Endothelial cell of umbilical vein (primary cell): ENCODE results near the gene IP6K2. TPM values are rescaled to one million over a fixed set of nuclear protein-coding genes. Genes with fewer than 3 reads are reported as not detected.

Source experiments
- BruUV-seq: library from RNA; stranded (reverse); fragments of 400-500 nt; replicated peaks from 2 replicates; lab custom pipeline; 2021; lab: Mats Ljungman, UMichigan
- CTCF ChIA-PET: fragments of 300-600, 350-600 bp; sonication (Branson Sonifier 250); formaldehyde crosslinking; loops from one replicate; lab custom pipeline; 2021; ENCODE audit warnings: antibody characterized with exemption, inconsistent platforms; lab: Charles Lee
- POLR2A ChIA-PET: fragments of 300-600, 350-600 bp; sonication (Branson Sonifier 250); formaldehyde crosslinking; loops from one replicate; lab custom pipeline; 2021; ENCODE audit warnings: antibody characterized with exemption, inconsistent platforms; lab: Charles Lee
- DNase-seq: peaks from one replicate; pipeline ENCODE4 v3.0.0-alpha.2; 2011; ENCODE audit warnings: low read depth, low spot score
- FAIRE-seq: peaks from 2 replicates; lab custom pipeline; 2011; peaks lifted over from hg19 to GRCh38; lab: Jason Lieb, UNC
- H2AFZ ChIP-seq: 2 replicates; pipeline ENCODE4 v1.6.0; 2012; ENCODE audit warnings: low read depth, low read length, control low read depth, inconsistent platforms
- H3K27ac ChIP-seq: 2 replicates; pipeline ENCODE4 v1.5.1; 2011; ENCODE audit warnings: low read depth, mild to moderate bottlenecking, control low read depth, low read length, moderate library complexity; ENCODE audit not compliant: insufficient read depth
- H3K27me3 ChIP-seq, 2 experiments: 2 replicates each; pipeline versions ENCODE4 v1.6.0 to v1.6.1; 2011; ENCODE audit warnings: low read length in 2 of 2, mixed read lengths in 1 of 2; ENCODE audit not compliant: control insufficient read depth in 2 of 2, insufficient read depth in 2 of 2
- H3K36me3 ChIP-seq, 2 experiments: 2 replicates in 1 of 2; 3 replicates in 1 of 2; pipeline ENCODE4 v1.5.1; 2011; ENCODE audit warnings: low read length in 2 of 2, mild to moderate bottlenecking in 1 of 2, moderate library complexity in 1 of 2; ENCODE audit not compliant: control insufficient read depth in 2 of 2, insufficient read depth in 2 of 2; ENCODE audit errors: extremely low read depth in 1 of 2
- H3K4me1 ChIP-seq: 3 replicates; pipeline ENCODE4 v1.5.1; 2011; ENCODE audit warnings: mild to moderate bottlenecking, low read length; ENCODE audit not compliant: control insufficient read depth, insufficient read depth; ENCODE audit errors: extremely low read depth
- H3K4me2 ChIP-seq: 2 replicates; pipeline ENCODE4 v1.6.1; 2011; ENCODE audit warnings: low read length, control low read depth, mixed read lengths; ENCODE audit not compliant: insufficient read depth
- H3K4me3 ChIP-seq, 3 experiments: fragments of 200-600 bp in 1 of 3; sonication (generic), shearing (Covaris generic) in 1 of 3; replicated peaks in 1 of 3; 2 replicates each; pipeline ENCODE4 v1.5.1; 2011 to 2016; ENCODE audit warnings: control low read depth in 3 of 3, low read length in 3 of 3, mild to moderate bottlenecking in 2 of 3, inconsistent platforms in 1 of 3, low read depth in 1 of 3, moderate library complexity in 1 of 3; ENCODE audit not compliant: insufficient read depth in 1 of 3
- H3K79me2 ChIP-seq: 2 replicates; pipeline ENCODE4 v1.6.0; 2012; ENCODE audit warnings: low read length, inconsistent platforms; ENCODE audit not compliant: control insufficient read depth, insufficient read depth
- H3K9ac ChIP-seq: replicated peaks from 2 replicates; pipeline ENCODE3; 2011; ENCODE audit warnings: low read length, control low read depth; ENCODE audit not compliant: insufficient read depth; ENCODE audit errors: extremely low read depth
- H3K9me1 ChIP-seq: replicated peaks from 3 replicates; pipeline ENCODE4 v1.6.0; 2011; ENCODE audit warnings: mild to moderate bottlenecking, low read length; ENCODE audit not compliant: control insufficient read depth, insufficient read depth; ENCODE audit errors: extremely low read depth
- H3K9me3 ChIP-seq: replicated peaks from 2 replicates; pipeline ENCODE4 v1.5.1; 2012; ENCODE audit warnings: low read length, inconsistent platforms; ENCODE audit not compliant: control insufficient read depth, insufficient read depth
- H4K20me1 ChIP-seq: replicated peaks from 2 replicates; pipeline ENCODE3; 2011; ENCODE audit warnings: mild to moderate bottlenecking, low read length; ENCODE audit not compliant: control insufficient read depth, insufficient read depth; ENCODE audit errors: extremely low read depth
- EZH2 ChIP-seq: IDR thresholded peaks from 2 replicates; pipeline ENCODE4 v1.6.1; 2012; ENCODE audit warnings: borderline replicate concordance, low read depth, mild to moderate bottlenecking, moderate library complexity, low read length, inconsistent platforms; ENCODE audit not compliant: severe bottlenecking
- FOS ChIP-seq: IDR thresholded peaks from 2 replicates; pipeline ENCODE4 v1.6.1; 2011; ENCODE audit warnings: mild to moderate bottlenecking, low read length, moderate library complexity, borderline replicate concordance; ENCODE audit not compliant: insufficient read depth
- GATA2 ChIP-seq: IDR thresholded peaks from 2 replicates; pipeline ENCODE4 v1.7.0; 2011; ENCODE audit warnings: low read depth, mild to moderate bottlenecking, moderate library complexity, mixed read lengths, low read length; ENCODE audit not compliant: insufficient read length, insufficient read depth
- JUN ChIP-seq: IDR thresholded peaks from 2 replicates; pipeline ENCODE4 v1.6.1; 2011; ENCODE audit warnings: borderline replicate concordance, low read depth; ENCODE audit not compliant: insufficient read length, insufficient read depth
- MYC ChIP-seq: IDR thresholded peaks from one replicate; pipeline ENCODE4 v1.6.1; 2011; ENCODE audit warnings: mild to moderate bottlenecking, low read depth, low read length
- POLR2A ChIP-seq: IDR thresholded peaks from 2 replicates; pipeline ENCODE4 v1.6.1; 2012; ENCODE audit warnings: low read depth, mild to moderate bottlenecking, control low read depth, low read length
- POLR2AphosphoS5 ChIP-seq: IDR thresholded peaks from 2 replicates; pipeline ENCODE4 v1.6.1; 2012; ENCODE audit warnings: low read depth, mild to moderate bottlenecking, control low read depth, low read length, moderate library complexity; ENCODE audit not compliant: insufficient read depth
- dilution Hi-C: fragments of 300-500 bp; cut with MboI; formaldehyde crosslinking; loops from one replicate; pipeline ENCODE4 v1.15.0; 2019; ENCODE audit warnings: low sequenced_read_pairs; ENCODE audit not compliant: extremely low pct_ligation_motif_present
- intact Hi-C: fragments of 100-400 bp; cut with micrococcal nuclease; formaldehyde crosslinking; loops from one replicate; pipeline ENCODE4 v1.10.0; 2022
- polyA plus RNA-seq, 4 experiments: library from polyadenylated mRNA; depleted of rRNA in 3 of 4; stranded (reverse) in 3 of 4; unstranded in 1 of 4; fragments of >200 nt; gene quantifications; 2 replicates each; pipeline versions ENCODE4 v1.2.1 to v1.2.3, GENCODE V29; 2011 to 2012; ENCODE audit warnings: missing spikeins in 1 of 4
- total RNA-seq: library from RNA; stranded (reverse); gene quantifications from 2 replicates; pipeline ENCODE4 v1.2.3, GENCODE V29; 2021
- TF ChIP-seq, protein P1 (sequence below): IDR thresholded peaks from 2 replicates; pipeline ENCODE4 v1.6.1; 2011; ENCODE audit not compliant: insufficient read depth, insufficient read length
- TF ChIP-seq, protein P2 (sequence below), 2 donors: IDR thresholded peaks; 1 replicate in 1 of 2; 2 replicates in 1 of 2; pipeline ENCODE4 v1.5.1; 2011; ENCODE audit warnings: low read length in 2 of 2, mild to moderate bottlenecking in 2 of 2, moderate library complexity in 2 of 2, control low read depth in 1 of 2, inconsistent platforms in 1 of 2, low read depth in 1 of 2; ENCODE audit not compliant: insufficient read depth in 1 of 2; ENCODE audit errors: extremely low read depth in 1 of 2

Gene IP6K2
- total and polyA plus RNA-seq, 2 donors (not counting 3 experiments of a cell fraction or from before 2014, with no cell fraction given), result 81.8 to 143 TPM

DNA sequence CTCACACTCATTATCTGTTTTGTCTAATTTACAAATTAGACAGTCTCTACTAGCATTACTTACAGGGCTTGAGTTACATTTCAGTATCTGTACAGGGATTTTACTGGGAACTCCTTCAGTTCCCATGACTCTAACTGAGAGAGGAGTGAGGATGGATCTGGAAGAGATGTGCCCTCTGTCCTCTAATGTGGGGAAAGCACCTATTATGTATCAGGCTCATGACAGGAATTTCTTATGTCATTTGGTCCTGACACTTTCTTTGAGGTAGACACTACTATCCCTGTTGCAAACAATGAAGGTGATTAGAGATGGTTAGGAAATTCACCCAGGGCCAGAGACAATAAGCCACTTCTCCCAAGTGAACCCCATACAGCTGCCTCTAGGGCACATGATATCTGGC lies 20.4 kb downstream of the IP6K2 start:
- H3K27ac ChIP-seq, result no peak overlapping the region
- no TSS peak for BruUV-seq
- peaks cover 21 to 33% of the 10 kb centered on the region in 2 experiments for H3K36me3 ChIP-seq
- peaks cover 17% of the 10 kb centered on the region for H4K20me1 ChIP-seq
- H3K4me2 ChIP-seq, result no peak overlapping the region
- H3K9me1 ChIP-seq, result no peaks in the 10 kb centered on the region
- intact Hi-C loops, result no loop called here
- H3K79me2 ChIP-seq, result peaks cover 72% of the 10 kb centered on the region
- TF ChIP-seq FOS (no peak), POLR2A (no peak), EZH2 (no peak), POLR2AphosphoS5 (no peak), MYC (no peak), GATA2 (no peak), JUN (no peak)
- TF ChIP-seq, protein P1, sequence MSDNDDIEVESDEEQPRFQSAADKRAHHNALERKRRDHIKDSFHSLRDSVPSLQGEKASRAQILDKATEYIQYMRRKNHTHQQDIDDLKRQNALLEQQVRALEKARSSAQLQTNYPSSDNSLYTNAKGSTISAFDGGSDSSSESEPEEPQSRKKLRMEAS, result no peak
- CTCF ChIA-PET, result interaction anchor here (0.6 to 1.7 kb wide), 3 partner anchors 11 to 204 kb away, joined by 4 to 5 read pairs (median 5); partner anchors contain the start of gene NCKIPSD
- no peak overlapping the region for H3K4me3 ChIP-seq
- H3K9ac ChIP-seq, result no peak overlapping the region
- no peaks in the 10 kb centered on the region for H3K27me3 ChIP-seq
- FAIRE-seq (no peak), DNase-seq (no peak)
- H3K4me1 ChIP-seq, result peaks cover 21% of the 10 kb centered on the region
- H3K9me3 ChIP-seq, result no peaks in the 10 kb centered on the region
- no peak overlapping the region for H2AFZ ChIP-seq
- POLR2A ChIA-PET, result no interaction called here
- dilution Hi-C loops, result no loop called here

DNA sequence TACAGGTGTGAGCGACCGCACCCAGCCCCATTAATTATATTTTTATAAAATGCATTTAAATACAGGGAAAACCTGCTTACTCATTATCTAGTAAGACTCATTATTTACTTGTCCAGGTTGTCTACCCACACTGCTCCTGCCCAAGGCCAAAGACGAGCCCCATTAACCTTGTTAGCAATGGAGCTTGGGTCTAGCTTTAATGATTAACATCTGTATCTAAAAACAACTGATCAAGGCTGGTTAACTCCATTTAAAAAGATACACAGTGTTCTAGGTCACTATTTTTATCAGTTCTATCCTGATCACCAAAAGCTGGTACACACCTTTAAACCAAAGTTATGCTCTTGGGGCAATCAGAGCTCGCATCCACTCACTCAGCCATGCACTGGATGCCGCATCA lies 20.9 kb downstream of the IP6K2 start:
- Histone ChIP-seq H3K4me3 (no peak overlapping the region), H3K36me3 (peaks cover 24 to 34% of the 10 kb centered on the region in 2 experiments), H2AFZ (no peak overlapping the region), H3K4me2 (no peak overlapping the region), H3K4me1 (peaks cover 21% of the 10 kb centered on the region), H3K9ac (no peak overlapping the region), H3K9me1 (no peaks in the 10 kb centered on the region), H3K27ac (no peak overlapping the region), H4K20me1 (peaks cover 17% of the 10 kb centered on the region), H3K79me2 (peaks cover 69% of the 10 kb centered on the region), H3K27me3 (no peaks in the 10 kb centered on the region), H3K9me3 (no peaks in the 10 kb centered on the region)
- ChIA-PET POLR2A (interaction anchor here (0.6 kb wide), 1 partner anchor 259 kb away, joined by 6 read pairs; no protein-coding TSS in a partner anchor), CTCF (interaction anchor here (0.6 to 1.7 kb wide), 3 partner anchors 10 to 205 kb away, joined by 4 to 5 read pairs (median 5); partner anchors contain the start of gene NCKIPSD)
- FAIRE-seq, result no peak
- dilution Hi-C loops, result no loop called here
- intact Hi-C loops, result no loop called here
- TF ChIP-seq, protein P2, sequence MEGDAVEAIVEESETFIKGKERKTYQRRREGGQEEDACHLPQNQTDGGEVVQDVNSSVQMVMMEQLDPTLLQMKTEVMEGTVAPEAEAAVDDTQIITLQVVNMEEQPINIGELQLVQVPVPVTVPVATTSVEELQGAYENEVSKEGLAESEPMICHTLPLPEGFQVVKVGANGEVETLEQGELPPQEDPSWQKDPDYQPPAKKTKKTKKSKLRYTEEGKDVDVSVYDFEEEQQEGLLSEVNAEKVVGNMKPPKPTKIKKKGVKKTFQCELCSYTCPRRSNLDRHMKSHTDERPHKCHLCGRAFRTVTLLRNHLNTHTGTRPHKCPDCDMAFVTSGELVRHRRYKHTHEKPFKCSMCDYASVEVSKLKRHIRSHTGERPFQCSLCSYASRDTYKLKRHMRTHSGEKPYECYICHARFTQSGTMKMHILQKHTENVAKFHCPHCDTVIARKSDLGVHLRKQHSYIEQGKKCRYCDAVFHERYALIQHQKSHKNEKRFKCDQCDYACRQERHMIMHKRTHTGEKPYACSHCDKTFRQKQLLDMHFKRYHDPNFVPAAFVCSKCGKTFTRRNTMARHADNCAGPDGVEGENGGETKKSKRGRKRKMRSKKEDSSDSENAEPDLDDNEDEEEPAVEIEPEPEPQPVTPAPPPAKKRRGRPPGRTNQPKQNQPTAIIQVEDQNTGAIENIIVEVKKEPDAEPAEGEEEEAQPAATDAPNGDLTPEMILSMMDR (IDR thresholded peaks at IDR 0.05; ENCODE audit: extremely low read depth in 1 of 2, insufficient read depth in 1 of 2, low read depth in 1 of 2, low read length in 2 of 2), result no peak
- TF ChIP-seq GATA2 (no peak), FOS (no peak), JUN (no peak), POLR2AphosphoS5 (no peak), POLR2A (no peak), MYC (no peak), EZH2 (no peak)
- TF ChIP-seq, protein P1, result no peak
- BruUV-seq, result no TSS peak
- DNase-seq, result no peak
